ENCODE results near the gene ERCC4.

The ERCC4 gene

DNA sequence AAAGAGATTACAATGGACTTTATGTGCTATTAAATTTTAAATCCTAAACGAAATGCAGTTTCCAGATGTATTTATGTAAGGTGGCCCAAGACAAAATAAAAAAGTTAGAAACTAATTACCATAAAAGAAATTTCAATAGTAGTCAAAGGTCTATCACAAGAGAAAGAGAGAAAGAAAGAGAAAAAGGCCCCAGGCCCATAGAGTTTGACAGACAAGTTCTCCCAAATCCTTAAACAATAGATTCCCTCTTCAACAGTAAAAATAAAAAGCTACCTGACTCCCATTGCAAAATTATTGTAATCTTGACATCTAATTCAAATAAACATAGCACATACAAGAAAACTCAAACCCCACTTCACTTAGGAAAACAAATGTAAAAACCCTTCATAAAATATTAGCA, 8.6 kb upstream of the ERCC4 start:
- DNase-seq (ENCODE audit: low spot score) = no peak

DNA sequence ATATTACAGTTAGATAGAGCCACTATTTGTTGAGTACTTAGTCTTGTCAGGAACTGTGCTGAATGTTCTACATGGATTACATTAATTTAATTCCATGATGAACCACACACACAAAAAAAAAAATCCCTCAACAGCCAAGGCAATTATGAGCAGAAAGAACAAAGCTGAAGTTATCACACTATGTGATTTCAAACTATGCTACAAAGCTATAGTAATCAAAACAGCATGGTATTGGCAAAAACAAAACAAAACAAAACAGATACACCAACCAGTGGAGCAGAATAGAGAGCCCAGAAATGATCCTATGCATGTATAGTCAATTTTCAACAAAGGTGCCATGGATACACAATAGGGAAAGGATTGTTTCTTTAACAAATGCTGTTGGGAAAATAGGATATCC, 8.1 kb upstream of the ERCC4 start:
- no peak for DNase-seq (ENCODE audit: low spot score)

DNA sequence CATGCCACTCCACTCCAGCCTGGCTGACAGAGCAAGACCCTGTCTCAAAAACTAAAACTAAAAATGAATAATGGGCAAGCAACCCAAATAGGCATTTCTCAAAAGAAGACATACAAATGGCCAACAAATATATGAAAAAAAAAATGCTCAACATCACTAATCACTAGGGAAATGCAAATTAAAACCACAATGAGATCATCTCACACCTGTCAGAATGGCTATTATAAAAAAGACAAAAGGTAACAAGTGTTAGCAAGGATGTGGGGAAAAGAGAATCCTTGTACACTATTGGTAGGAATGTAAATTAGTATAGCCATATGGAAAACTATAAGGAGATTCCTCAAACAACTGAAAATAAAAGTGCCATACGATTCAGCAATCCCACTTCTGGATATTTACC, 7.1 kb upstream of the ERCC4 start:
- DNase-seq (ENCODE audit: low spot score) = no peak

DNA sequence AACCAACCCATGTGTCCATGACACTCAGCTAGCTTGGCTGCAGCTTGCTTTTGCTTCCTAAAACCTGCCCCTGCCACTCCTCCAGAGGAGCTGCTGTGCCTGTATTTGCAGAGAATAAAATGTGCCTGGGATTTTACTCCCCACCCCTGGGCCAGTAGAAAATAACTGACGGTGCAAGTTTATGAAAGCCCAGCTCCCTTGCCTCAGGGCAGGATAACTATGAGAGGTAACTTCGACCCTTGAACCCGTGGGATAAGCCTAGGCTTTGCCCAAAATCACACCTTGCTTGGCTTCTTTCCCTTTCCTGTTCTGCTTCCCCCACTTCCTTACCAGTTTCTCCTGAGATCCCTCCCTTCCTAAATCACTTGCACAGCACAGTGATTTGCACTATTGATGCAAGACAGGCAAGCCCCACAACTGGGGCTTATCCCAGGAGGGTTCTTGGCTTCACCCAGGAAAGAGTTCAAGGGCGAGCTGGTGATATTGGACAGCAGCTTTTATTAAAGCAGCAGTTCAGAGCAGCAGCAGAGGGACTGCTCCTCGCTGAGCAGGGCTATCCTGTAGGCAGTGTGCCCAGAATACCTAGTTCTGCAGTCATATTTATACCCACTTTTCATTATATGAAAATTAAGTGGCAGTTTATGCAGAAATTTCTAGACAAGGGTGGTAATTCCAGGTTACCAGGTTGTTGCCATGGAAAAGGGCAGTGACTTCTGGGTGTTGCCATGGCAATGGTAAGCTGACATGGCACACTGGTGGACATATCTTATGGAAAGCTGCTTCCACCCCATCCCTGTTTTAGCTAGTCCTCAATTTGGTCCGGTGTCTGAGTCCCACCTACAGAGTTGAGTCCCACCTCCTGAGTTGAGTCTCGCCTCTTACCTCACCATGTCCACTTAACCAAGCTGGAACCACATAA, 6.3 kb upstream of the ERCC4 start:
- DNase-seq (ENCODE audit: low spot score) = no peak

DNA sequence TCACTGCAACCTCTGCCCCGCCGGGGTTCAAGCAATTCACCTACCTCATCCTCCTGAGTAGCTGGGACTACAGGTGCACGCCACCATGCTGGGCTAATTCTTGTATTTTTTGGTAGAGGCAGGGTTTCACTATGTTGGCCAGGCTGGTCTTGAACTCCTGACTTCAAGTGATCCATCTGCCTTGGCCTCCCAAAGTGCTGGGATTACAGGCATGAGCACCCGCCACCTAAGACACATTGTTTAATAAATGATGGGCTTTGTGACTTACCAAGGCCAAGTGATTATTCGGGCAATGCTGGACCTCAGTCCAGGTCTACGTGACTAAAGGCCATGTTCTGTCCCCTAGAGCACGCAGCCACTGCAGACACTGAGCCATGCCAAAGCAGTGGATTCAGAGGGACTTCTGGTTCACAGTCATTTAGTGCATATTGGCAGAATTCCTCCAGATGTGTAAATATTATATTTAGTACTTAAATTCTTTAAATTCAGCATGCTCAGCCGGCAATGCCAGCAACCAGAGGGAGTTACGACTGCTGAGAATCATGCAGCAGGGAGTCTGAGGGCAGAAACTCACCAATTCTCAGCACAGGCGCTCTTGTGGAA, 4.8 kb upstream of the ERCC4 start:
- DNase-seq (ENCODE audit: low spot score) = no peak

DNA sequence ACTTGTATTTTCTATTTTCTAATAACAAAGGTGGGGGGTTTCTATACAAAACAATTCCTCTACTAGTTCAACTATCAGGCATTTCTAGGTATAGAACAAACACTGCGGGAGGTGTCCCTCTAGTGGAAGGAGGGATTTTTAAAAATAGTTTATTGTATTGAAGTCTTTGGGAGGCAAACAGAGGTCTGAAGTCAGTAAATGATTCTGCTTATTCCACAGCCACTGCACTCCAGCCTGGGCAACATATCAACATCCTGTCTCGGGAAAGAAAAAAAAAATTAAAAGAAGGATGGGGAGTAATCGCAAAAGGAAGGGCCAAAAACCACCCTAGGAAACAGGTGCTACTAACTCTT, 648 bp upstream of the ERCC4 start:
- peak; percentile 83 for DNase-seq (ENCODE audit: low spot score)

DNA sequence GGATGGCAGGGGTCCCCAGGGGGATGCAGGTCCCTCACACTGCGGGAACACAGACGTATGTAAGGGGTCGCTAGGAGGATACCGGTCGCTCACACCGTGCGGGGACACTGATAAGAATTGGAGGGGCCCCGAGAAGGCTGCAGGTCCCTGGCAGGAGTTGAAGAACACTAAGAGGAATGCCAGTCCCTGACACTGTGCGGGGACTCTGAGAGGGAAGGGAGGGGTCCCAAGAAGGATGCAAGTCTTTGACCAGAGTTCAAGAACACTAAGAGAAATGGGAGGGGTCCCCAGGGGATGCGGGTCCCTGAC, 510 bp downstream of the ERCC4 start:
- no peak for DNase-seq (ENCODE audit: low spot score)

DNA sequence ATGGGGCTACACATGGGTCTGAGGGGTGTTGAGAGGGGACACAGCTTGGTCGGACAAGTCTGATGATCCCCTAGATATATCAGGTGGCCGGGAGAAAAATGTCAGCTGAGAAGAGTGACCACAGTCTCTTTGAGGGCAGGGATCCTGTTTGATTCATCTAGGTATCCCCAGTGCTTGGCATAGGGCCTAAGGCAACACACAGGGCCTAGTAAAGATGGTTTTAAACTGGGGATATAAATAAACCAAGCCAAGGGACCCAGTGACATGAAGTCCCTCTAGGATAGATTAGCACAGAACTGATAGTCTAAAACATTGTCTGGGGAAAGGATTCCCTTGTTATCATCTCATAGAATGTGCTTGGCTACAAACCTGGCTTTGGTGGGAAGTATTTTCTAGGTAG, 1.4 kb downstream of the ERCC4 start:
- no peak for DNase-seq (ENCODE audit: low spot score)

DNA sequence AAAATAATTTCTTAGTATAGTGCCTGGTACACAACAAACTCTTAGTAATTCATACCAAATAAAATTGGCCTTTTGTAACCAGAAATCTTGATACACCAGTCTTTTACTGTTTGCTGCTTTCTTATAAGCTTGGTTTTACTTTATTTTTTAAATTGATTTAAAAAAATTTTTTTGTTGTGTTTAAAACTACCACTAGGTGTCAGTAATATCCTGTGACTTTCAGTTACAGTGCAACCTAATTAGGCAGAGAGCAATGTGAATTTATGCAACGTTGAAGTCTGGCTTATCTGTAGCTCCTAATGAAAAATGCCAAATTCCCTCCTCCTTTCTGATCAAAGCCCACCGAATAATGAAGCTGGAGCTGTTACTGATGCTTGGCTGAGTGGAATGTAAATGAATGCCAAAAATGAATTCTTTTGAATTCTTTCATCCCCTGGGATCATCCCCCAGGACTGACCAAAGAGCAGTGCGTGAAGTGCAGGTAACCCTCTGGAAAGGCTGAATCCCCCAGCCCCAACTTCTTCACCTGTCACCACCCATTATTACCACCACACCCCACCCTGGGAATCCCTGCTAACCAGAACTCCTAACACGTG, 3.8 kb downstream of the ERCC4 start:
- DNase-seq (ENCODE audit: low spot score) = peak; percentile 65

DNA sequence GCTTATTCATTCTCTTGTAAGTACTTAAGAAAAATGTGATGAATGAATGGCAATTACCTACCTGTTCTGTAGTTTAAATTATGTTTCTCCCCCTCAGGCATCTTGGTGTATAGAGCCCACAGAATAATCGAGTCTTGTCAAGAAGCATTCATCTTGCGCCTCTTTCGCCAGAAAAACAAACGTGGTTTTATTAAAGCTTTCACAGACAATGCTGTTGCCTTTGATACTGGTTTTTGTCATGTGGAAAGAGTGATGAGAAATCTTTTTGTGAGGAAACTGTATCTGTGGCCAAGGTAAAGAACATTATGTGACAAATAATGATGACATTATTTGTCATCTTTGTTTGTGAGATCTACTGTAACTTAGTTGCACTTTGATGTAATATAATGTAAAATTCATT, 6.5 kb downstream of the ERCC4 start:
- no peak for DNase-seq (ENCODE audit: low spot score)

DNA sequence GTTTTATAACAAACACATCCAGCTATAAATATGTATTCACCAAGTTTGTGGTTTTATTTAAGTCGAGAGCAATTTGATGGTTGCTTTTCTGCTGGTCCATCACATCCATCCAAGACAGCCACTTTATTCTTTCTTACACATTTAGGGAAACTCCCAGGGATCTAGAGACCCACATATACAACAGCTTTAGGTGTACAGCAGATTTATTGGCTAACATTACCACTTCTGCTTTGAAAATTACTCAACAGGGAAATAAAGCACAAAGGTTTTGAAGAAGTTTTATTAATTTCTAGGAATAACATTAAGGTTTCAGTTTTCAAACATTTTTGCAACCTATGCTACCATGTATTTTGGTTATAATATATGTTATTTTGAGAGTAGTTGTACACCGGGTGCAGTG, 6.9 kb downstream of the ERCC4 start:
- no peak for DNase-seq (ENCODE audit: low spot score)

DNA sequence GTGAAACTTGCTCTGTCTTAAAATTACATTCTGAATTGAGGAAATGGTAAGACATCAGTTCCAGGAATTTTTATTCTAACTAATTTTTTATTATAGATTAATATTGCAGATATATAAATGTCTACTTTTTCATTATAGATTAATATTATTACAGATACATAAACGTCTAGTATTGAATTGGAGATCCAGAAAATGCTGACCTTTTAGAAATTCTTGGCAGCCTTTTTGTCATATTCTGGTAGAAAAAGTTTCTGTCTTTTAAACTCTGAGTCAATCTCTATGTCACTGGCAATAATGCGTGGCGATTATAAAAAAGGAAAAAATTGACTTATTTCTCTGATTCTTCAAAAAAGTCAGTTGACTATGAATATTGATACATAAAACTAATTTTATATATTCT, 8.7 kb downstream of the ERCC4 start:
- DNase-seq (ENCODE audit: low spot score) = no peak

DNA sequence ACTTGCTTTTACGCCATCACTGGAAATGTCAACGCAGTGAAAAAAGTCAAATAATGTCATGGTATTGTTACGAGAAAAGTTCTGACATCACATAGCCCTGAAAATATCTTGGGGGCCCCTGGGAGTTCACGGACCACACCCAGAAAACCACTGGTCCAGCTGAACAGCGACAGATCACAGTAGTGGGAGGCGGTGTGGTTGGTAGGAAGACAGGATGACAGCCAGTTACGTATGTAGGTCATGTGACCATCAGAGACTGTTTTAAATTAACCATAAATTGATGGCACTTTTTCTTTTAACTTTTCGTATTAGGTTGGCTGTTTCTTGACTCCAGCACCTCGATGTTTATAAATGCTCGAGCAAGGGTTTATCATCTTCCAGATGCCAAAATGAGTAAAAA, 11.9 kb downstream of the ERCC4 start:
- no peak for DNase-seq (ENCODE audit: low spot score)

DNA sequence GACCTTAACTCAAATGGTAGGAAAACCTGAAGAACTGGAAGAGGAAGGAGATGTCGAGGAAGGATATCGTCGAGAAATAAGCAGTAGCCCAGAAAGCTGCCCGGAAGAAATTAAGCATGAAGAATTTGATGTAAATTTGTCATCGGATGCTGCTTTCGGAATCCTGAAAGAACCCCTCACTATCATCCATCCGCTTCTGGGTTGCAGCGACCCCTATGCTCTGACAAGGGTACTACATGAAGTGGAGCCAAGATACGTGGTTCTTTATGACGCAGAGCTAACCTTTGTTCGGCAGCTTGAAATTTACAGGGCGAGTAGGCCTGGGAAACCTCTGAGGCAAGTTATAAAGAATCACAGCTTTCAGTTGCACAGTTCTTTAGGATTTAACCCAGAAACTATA, 15.5 kb downstream of the ERCC4 start:
- DNase-seq (ENCODE audit: low spot score) = no peak

DNA sequence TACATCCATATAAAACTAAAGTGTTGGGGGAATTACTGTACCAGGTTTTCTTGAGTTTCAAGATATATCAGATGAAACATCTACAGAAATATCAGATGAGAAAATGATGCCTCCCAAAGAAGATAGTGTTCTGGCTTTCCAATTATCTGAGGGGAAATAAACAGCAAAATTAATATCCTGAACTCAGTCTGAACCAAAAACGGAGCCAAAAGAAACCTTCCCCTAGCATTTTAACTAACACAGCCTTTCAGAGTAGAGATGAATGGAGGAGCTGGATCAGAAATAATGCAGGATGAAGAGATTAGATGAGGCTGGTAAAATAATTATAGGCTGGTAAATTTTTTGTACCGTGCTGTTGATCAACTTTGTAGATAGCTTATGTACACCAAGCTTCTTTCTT, 16.2 kb downstream of the ERCC4 start:
- DNase-seq (ENCODE audit: low spot score) = no peak

DNA sequence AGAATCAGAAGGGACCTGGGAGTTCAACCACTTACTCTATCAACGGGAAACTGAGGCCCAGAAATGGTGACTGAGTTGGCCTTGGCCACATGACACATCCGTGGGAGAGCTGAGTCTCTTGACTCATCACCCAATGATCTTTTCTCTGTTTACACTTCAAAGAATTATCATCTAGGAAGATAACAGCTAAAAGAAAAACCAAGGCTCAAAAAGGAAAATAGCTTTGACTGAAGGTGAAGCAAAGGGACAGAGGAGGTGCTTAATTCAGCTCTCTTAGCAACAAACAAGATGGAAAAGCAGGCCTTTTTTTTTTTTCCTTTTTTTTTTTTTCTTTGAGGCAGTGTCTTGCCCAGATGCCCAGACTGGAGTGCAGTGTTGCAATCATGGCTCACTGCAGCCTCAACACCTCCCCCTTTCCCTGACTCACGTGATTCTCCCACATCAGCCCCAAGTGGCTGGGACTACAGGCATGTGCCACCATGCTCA, 16.7 kb downstream of the ERCC4 start:
- DNase-seq (ENCODE audit: low spot score) = peak; percentile 7

DNA sequence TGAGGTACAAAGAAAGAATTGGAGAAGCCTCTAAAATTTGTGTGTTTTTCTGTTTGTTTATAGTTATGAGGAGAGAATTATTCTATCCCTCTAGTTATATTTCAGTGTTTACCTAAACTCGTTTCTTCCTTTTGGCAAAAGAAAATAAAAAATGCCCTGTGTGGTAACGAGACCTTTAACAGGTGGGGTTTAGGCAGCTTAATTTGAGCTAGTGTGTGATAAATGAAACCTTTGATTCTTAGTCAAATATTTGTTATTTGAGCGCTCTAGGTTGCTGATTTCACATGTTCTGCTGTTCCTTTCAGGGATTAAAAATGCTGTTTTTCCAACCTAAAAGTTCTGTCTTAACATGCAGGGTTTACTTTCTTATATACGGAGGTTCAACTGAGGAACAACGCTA, 17.5 kb downstream of the ERCC4 start:
- DNase-seq (ENCODE audit: low spot score) = no peak

DNA sequence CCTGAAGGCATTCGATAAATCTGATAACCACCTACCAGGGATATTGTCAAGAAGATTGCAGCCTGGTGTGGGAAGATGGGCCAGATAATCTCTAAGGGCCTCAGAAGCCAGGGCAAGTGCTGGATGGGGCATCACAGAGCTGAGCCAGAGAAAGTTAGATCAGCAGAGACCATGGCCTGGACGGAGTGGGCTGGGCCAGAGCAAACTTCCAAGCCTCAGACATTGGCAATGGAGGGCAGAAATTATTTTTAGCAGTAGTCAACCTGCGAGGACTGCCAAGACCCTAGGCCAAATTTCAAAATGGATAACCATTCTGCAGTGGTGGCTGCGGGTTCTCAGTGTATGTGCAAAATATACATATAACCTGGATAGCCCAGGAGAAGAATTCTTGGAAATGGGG, 18.5 kb downstream of the ERCC4 start:
- DNase-seq (ENCODE audit: low spot score) = no peak

DNA sequence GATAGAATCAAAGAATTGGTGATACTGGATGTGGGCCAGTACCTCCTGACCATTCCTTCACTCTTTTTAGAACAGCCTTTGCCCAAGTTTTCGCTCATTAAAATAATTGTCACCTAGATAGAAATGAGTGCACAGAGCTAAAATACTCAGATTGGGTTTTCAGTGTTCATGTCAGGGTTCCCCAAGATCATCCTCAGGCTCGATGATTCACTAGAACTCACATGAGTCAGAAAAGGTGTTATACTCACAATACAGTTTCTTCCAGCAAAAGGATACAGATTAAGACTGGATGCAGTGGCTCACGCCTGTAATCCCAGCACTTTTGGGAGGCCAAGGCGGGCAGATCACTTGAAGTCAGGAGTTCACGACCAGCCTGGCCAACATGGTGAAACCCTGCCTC, 19.9 kb downstream of the ERCC4 start:
- DNase-seq (ENCODE audit: low spot score) = peak; percentile 14

DNA sequence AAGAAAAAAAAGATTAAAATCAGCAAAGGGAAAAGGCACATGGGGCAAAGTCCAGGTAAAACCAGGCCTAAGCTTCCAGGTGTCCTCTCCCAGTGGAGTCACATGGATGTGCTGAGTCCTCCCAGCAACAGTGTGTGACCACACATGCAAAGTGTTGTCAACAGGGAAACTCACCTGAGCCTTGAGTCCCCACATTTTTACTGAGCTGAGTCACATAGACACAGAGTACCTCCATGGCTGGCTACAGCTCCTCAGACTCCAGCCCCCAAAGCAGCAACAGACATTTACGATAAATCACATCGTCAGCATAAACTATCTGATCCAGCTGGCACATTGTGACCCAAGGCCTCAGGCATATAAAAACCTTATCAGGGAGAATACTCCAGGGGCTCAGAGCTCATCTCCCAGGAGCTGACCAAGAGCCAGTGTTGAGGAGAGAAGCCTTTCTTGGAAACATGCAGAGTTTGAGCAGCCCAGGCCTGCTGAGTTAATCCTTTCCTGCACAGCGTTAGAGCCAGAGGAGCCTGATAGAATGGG, 20.5 kb downstream of the ERCC4 start:
- peak; percentile 67 for DNase-seq (ENCODE audit: low spot score)

DNA sequence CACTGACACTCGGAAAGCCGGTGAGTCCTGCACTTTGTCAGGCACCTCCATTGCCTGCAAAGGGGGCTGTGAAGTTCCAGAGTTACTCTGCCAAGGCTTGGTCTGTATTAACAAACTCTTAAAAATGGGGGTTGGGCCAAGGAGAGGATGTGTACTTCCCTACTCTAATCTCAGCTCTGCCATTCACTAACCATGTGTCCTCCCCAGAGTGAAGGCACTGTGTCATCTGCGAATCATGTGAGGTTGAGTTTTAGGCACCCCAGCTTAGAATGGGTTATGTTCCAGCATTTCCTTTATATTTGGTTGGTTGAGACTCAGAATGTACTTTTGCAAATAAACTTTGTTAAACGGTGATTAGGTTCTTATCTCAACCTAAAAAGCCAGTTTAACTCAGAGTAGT, 24.9 kb downstream of the ERCC4 start:
- no peak for DNase-seq (ENCODE audit: low spot score)

DNA sequence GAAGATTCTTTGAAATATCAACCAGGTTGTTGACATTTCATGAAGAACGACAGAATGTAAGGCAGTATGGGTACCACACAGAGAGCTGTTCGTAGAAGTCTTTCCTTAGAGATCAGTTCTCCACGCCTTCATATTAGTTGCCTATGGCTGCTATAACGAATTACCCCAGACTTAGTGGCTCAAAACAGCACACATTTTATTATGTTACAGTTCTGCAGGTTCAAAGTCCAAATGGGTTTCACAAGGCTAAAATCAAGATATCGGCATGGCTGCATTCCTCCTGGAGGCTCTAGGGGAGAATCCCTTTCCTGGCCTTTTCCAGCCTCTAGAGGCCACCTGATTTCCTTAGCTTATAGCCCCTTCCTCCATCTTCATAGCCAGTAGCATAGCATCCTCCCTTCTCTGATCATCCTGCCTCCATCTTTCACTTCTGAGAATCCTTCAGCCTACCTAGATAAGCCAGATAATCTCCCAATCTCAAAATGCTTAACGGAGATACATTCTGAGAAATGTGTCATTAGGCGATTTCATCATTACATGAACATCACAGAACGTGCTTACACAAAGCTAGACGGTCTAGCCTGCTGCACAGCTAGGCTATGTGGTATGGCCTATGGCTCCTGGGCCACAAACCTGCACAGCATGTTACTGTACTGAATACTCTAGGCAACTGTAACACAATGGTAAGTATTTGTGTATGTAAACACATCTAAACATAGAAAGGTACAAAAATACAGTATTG, 26.0 kb downstream of the ERCC4 start:
- DNase-seq (ENCODE audit: low spot score) = no peak

DNA sequence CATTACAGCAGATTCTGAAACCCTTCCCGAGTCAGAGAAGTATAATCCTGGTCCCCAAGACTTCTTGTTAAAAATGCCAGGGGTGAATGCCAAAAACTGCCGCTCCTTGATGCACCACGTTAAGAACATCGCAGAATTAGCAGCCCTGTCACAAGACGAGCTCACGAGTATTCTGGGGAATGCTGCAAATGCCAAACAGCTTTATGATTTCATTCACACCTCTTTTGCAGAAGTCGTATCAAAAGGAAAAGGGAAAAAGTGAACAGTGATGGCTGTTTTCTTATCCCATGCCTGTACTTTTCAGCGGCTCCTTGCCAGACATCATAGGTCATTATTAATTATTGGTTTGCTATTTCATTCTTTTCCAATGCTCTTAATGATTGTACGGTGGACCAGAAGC, 28.1 kb downstream of the ERCC4 start:
- DNase-seq (ENCODE audit: low spot score) = no peak
